ENCODE results near the gene AIP. TPM values are rescaled to one million over a fixed set of nuclear protein-coding genes. Genes with fewer than 3 reads are reported as not detected.

Gene AIP
- 117 and 128 TPM in 2 replicates for total RNA-seq
- 52.3 and 53.7 TPM in 2 replicates for polyA plus RNA-seq
- 56.4 and 62.2 TPM in 2 replicates for polyA plus RNA-seq (2012)
- 37.8 and 51.1 TPM in 2 replicates for polyA minus RNA-seq (ENCODE audit: low replicate concordance)

DNA sequence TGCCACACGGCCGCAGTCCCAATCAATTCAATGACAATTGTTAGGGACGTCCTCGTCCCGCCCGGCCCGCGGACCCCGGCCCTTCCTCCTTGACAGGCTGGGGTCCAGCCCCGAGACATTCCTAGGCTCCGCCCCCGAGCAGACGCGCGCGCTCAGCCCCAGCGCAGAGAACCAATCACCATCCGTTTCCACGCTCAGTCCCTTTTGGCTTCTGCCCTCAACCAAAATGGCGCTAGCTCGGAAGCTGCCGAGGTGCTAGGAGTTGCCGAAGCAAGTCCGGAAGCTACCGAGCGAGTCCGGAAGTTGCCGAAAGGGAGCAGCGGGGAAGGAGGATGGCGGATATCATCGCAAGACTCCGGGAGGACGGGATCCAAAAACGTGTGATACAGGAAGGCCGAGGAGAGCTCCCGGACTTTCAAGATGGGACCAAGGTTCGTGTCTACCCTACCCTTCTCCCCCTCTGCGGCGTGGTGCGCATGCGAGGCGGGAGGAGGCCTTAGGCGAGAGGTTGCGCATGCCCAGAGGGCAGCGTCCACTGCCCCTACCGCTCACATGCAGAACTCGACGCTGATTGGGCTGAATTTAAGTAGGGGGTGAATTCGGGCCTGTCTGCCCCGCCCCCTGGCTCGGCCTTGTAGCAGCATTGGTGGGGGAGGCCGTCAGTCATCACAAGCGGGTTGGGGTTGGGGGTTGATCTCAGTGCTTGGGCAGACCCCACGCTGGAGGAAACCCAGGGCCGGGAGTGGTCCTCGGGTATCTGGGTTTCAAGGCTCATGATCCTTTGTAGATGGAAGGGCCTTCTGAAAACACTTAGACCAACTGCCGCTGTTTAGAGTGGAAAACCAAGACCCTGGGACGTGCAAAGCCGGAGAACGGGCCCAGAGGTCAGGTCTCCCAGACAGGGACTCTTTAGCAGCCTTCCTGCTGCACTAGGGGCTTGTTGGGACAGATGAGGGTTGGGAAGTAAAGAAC, at the start of gene AIP:
Gene AIP (plus strand): TSS at position 200 of the 972 bp plus-strand sequence. CDS start 133 bp downstream, at position 333.
- no peaks in the 10 kb centered on the region for H4K20me1 ChIP-seq (ENCODE audit: control insufficient read depth, extremely low read depth, insufficient read depth, low read length)
- TF ChIP-seq, protein P1, sequence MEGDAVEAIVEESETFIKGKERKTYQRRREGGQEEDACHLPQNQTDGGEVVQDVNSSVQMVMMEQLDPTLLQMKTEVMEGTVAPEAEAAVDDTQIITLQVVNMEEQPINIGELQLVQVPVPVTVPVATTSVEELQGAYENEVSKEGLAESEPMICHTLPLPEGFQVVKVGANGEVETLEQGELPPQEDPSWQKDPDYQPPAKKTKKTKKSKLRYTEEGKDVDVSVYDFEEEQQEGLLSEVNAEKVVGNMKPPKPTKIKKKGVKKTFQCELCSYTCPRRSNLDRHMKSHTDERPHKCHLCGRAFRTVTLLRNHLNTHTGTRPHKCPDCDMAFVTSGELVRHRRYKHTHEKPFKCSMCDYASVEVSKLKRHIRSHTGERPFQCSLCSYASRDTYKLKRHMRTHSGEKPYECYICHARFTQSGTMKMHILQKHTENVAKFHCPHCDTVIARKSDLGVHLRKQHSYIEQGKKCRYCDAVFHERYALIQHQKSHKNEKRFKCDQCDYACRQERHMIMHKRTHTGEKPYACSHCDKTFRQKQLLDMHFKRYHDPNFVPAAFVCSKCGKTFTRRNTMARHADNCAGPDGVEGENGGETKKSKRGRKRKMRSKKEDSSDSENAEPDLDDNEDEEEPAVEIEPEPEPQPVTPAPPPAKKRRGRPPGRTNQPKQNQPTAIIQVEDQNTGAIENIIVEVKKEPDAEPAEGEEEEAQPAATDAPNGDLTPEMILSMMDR (conservative IDR thresholded peaks at IDR 0.05 in 1 of 2, IDR thresholded peaks at IDR 0.05 in 1 of 2; ENCODE audit: low read depth in 1 of 2, low read length in 2 of 2) = no peak
- TF ChIP-seq EZH2 (IDR thresholded peaks at IDR 0.05; ENCODE audit: low read length, missing control alignments) = no peak

DNA sequence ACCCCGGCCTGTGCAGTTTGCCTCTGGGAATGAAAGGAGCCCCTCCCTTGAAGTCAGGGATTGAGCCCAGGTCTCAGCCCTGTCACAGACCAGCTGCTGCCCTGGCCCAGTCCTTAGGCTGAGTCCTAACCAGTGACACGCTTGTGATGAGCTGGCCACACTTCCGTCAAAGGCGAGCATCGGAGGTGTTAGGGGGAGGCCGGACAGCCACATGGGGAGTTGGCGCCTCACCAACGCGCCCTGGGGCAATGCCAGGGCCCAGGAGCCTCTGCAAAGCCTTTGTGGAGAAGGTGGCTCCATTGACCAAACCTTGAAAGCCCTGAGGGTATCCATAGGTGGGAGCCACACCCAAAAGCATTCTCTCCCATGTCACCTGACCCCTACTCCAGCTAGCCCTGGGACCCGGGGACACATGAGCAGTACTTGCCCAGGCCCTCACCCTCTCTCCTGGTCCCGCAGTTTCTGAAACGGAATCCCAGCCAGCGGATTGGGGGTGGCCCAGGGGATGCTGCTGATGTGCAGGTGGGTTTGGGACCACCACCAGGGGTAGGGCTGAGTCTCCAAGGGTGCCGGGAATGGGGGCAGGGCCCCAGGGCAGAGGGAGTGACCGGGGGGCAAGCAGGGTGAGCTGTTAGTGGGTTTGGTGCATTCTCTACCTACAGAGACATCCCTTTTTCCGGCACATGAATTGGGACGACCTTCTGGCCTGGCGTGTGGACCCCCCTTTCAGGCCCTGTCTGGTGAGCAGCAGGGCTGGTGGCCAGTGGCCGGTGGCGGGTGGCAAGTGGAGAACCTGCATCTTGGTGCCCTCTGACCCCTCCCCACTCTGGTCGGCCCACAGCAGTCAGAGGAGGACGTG, 49.1 kb upstream of the AIP start:
- Histone ChIP-seq H3K4me2 (ENCODE audit: extremely low read depth, insufficient read depth, low read length) (no peak overlapping the region), H3K4me3 (replicated peaks in 1 of 4; ENCODE audit: control extremely low read depth in 1 of 4, insufficient read depth in 1 of 4, low read depth in 3 of 4, low read length in 4 of 4) (no peak overlapping the region), H3K9ac (ENCODE audit: insufficient read depth, low read length) (no peak overlapping the region), H3K36me3 (ENCODE audit: control insufficient read depth, insufficient read depth, low read length) (peaks cover 39% of the 10 kb centered on the region), H3K4me1 (ENCODE audit: control insufficient read depth, extremely low read depth, insufficient read depth, low read length) (peaks cover 2% of the 10 kb centered on the region), H3K27ac (ENCODE audit: insufficient read depth, low read length) (no peak overlapping the region), H3K79me2 (ENCODE audit: control insufficient read depth, insufficient read depth, low read length) (peaks cover 8% of the 10 kb centered on the region), H3K9me3 (ENCODE audit: control insufficient read depth, insufficient read depth, low read depth, low read length) (no peaks in the 10 kb centered on the region), H4K20me1 (ENCODE audit: control insufficient read depth, extremely low read depth, insufficient read depth, low read length) (no peaks in the 10 kb centered on the region), H3K27me3 (ENCODE audit: control insufficient read depth, insufficient read depth, low read length) (no peaks in the 10 kb centered on the region), H2AFZ (ENCODE audit: low read length) (no peak overlapping the region)
- TF ChIP-seq, protein P1 (conservative IDR thresholded peaks at IDR 0.05 in 1 of 2, IDR thresholded peaks at IDR 0.05 in 1 of 2; ENCODE audit: low read depth in 1 of 2, low read length in 2 of 2) = no peak
- TF ChIP-seq EZH2 (IDR thresholded peaks at IDR 0.05; ENCODE audit: low read length, missing control alignments) = no peak
- no peak for DNase-seq (ENCODE audit: low read depth in 2 of 2)

More for the DNA sequence above, at the start of gene AIP:
- no peaks in the 10 kb centered on the region for H3K9me3 ChIP-seq (ENCODE audit: control insufficient read depth, insufficient read depth, low read depth, low read length)
- DNase-seq (ENCODE audit: low read depth in 2 of 2) = peak; percentile 95 to 98
- H3K4me1 ChIP-seq (ENCODE audit: control insufficient read depth, extremely low read depth, insufficient read depth, low read length) = peaks cover 7% of the 10 kb centered on the region
- H3K27ac ChIP-seq (ENCODE audit: insufficient read depth, low read length) = peak within 1 kb of the TSS; percentile 92
- H2AFZ ChIP-seq (ENCODE audit: low read length) = peak within 1 kb of the TSS; percentile 98
- peaks cover 2% of the 10 kb centered on the region for H3K36me3 ChIP-seq (ENCODE audit: control insufficient read depth, insufficient read depth, low read length)
- no peaks in the 10 kb centered on the region for H3K27me3 ChIP-seq (ENCODE audit: control insufficient read depth, insufficient read depth, low read length)
- peak within 1 kb of the TSS; percentile 45 to 88 (median 72) for H3K4me3 ChIP-seq (replicated peaks in 1 of 4; ENCODE audit: control extremely low read depth in 1 of 4, insufficient read depth in 1 of 4, low read depth in 3 of 4, low read length in 4 of 4)
- H3K9ac ChIP-seq (ENCODE audit: insufficient read depth, low read length) = peak within 1 kb of the TSS; percentile 54
- H3K4me2 ChIP-seq (ENCODE audit: extremely low read depth, insufficient read depth, low read length) = peak within 1 kb of the TSS; percentile 90
- no peaks in the 10 kb centered on the region for H3K79me2 ChIP-seq (ENCODE audit: control insufficient read depth, insufficient read depth, low read length)

Measured in fibroblast of lung (primary cell).